H1 (cell line): ENCODE data around the gene CADM2. TPM values are rescaled to one million over a fixed set of nuclear protein-coding genes. Genes with fewer than 3 reads are reported as not detected.

ENCODE experiments used
- JUN ChIP-seq: IDR thresholded peaks from 2 replicates; pipeline ENCODE4 v1.6.1; 2011; ENCODE audit warnings: low read depth, mild to moderate bottlenecking, improper control_type of control experiment, low read length
- KDM5A ChIP-seq: fragments of 200-600 bp; IDR thresholded peaks from 2 replicates; pipeline ENCODE4 v1.7.1; 2012; ENCODE audit warnings: mild to moderate bottlenecking, low read length, inconsistent platforms, mixed read lengths
- polyA plus RNA-seq, 7 experiments: library from polyadenylated mRNA; depleted of rRNA in 3 of 7; stranded (reverse) in 5 of 7; unstranded in 2 of 7; fragments of >200 nt in 5 of 7; fragments of 200-250 nt in 2 of 7; gene quantifications; 1 replicate in 5 of 7; 2 replicates in 1 of 7; 4 replicates in 1 of 7; pipeline versions ENCODE4 v1.2.1 to v1.2.3, GENCODE V29; 2011 to 2013; ENCODE audit warnings: missing spikeins in 2 of 7, mixed read lengths in 2 of 7
- total RNA-seq: library from RNA; stranded (reverse); fragmentation: NEBNext Ultra II Directional; extraction: Animal tissue kit (Norgen Biotek cat#: 25700); gene quantifications from 2 replicates; pipeline ENCODE4 v1.2.1, GENCODE V29; 2021
- TF ChIP-seq, protein P1 (sequence below): fragments of 300-600 bp; sonication (generic); IDR thresholded peaks from 2 replicates; pipeline ENCODE4 v1.7.1; 2012; ENCODE audit warnings: low read length, moderate library complexity, mild to moderate bottlenecking, inconsistent platforms; ENCODE audit not compliant: insufficient replicate concordance
- TF ChIP-seq, protein P2 (sequence below): IDR thresholded peaks from 2 replicates; pipeline ENCODE4 v1.6.1; 2011; ENCODE audit warnings: low read depth, mild to moderate bottlenecking, low read length; ENCODE audit not compliant: insufficient read depth

The CADM2 gene
- total and polyA plus RNA-seq, 2 of the 8 experiments (the other 6 are each of a cell fraction or from before 2014, with no cell fraction given): 14.9 to 20.9 TPM

DNA sequence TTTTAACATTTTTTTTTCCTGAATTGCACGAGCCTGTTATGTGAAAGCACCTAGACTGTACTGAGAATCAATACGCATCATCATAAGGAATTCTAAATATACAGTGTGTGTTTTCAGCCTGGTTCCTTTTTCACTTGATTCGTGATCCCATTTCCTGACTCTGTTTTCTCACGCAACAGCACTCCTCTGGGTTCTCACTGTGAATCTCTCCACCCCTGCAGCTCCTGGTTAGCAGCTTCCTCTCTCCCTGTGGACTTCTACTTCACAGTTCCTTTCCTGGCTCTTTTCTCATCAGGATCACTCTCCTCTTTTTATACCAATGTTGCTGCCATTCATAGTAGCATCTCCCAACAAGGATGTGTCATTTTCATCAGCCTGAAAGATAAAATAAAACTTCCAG is 297.2 kb downstream of the CADM2 start (continued):
- TF ChIP-seq, protein P1, sequence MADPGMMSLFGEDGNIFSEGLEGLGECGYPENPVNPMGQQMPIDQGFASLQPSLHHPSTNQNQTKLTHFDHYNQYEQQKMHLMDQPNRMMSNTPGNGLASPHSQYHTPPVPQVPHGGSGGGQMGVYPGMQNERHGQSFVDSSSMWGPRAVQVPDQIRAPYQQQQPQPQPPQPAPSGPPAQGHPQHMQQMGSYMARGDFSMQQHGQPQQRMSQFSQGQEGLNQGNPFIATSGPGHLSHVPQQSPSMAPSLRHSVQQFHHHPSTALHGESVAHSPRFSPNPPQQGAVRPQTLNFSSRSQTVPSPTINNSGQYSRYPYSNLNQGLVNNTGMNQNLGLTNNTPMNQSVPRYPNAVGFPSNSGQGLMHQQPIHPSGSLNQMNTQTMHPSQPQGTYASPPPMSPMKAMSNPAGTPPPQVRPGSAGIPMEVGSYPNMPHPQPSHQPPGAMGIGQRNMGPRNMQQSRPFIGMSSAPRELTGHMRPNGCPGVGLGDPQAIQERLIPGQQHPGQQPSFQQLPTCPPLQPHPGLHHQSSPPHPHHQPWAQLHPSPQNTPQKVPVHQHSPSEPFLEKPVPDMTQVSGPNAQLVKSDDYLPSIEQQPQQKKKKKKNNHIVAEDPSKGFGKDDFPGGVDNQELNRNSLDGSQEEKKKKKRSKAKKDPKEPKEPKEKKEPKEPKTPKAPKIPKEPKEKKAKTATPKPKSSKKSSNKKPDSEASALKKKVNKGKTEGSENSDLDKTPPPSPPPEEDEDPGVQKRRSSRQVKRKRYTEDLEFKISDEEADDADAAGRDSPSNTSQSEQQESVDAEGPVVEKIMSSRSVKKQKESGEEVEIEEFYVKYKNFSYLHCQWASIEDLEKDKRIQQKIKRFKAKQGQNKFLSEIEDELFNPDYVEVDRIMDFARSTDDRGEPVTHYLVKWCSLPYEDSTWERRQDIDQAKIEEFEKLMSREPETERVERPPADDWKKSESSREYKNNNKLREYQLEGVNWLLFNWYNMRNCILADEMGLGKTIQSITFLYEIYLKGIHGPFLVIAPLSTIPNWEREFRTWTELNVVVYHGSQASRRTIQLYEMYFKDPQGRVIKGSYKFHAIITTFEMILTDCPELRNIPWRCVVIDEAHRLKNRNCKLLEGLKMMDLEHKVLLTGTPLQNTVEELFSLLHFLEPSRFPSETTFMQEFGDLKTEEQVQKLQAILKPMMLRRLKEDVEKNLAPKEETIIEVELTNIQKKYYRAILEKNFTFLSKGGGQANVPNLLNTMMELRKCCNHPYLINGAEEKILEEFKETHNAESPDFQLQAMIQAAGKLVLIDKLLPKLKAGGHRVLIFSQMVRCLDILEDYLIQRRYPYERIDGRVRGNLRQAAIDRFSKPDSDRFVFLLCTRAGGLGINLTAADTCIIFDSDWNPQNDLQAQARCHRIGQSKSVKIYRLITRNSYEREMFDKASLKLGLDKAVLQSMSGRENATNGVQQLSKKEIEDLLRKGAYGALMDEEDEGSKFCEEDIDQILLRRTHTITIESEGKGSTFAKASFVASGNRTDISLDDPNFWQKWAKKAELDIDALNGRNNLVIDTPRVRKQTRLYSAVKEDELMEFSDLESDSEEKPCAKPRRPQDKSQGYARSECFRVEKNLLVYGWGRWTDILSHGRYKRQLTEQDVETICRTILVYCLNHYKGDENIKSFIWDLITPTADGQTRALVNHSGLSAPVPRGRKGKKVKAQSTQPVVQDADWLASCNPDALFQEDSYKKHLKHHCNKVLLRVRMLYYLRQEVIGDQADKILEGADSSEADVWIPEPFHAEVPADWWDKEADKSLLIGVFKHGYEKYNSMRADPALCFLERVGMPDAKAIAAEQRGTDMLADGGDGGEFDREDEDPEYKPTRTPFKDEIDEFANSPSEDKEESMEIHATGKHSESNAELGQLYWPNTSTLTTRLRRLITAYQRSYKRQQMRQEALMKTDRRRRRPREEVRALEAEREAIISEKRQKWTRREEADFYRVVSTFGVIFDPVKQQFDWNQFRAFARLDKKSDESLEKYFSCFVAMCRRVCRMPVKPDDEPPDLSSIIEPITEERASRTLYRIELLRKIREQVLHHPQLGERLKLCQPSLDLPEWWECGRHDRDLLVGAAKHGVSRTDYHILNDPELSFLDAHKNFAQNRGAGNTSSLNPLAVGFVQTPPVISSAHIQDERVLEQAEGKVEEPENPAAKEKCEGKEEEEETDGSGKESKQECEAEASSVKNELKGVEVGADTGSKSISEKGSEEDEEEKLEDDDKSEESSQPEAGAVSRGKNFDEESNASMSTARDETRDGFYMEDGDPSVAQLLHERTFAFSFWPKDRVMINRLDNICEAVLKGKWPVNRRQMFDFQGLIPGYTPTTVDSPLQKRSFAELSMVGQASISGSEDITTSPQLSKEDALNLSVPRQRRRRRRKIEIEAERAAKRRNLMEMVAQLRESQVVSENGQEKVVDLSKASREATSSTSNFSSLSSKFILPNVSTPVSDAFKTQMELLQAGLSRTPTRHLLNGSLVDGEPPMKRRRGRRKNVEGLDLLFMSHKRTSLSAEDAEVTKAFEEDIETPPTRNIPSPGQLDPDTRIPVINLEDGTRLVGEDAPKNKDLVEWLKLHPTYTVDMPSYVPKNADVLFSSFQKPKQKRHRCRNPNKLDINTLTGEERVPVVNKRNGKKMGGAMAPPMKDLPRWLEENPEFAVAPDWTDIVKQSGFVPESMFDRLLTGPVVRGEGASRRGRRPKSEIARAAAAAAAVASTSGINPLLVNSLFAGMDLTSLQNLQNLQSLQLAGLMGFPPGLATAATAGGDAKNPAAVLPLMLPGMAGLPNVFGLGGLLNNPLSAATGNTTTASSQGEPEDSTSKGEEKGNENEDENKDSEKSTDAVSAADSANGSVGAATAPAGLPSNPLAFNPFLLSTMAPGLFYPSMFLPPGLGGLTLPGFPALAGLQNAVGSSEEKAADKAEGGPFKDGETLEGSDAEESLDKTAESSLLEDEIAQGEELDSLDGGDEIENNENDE: no peak
- TF ChIP-seq JUN: no peak
- TF ChIP-seq, protein P2, sequence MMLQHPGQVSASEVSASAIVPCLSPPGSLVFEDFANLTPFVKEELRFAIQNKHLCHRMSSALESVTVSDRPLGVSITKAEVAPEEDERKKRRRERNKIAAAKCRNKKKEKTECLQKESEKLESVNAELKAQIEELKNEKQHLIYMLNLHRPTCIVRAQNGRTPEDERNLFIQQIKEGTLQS: no peak
- TF ChIP-seq KDM5A: no peak
